Loucy (cell line): ENCODE measurements around the gene PAX9.

Experiments used
- H2AFZ ChIP-seq: fragments of 200-600 bp; sonication (generic); 2 replicates; pipeline ENCODE4 v1.6.0; 2016; ENCODE audit warnings: antibody characterized with exemption, mild to moderate bottlenecking, low read length, moderate library complexity
- H3F3A ChIP-seq: fragments of 200-600 bp; 2 replicates; pipeline ENCODE4 v1.6.0; 2016; ENCODE audit warnings: antibody characterized with exemption, low read depth, mild to moderate bottlenecking
- H3K27me3 ChIP-seq: fragments of 200-600 bp; sonication (generic); 2 replicates; pipeline ENCODE4 v1.6.1; 2014; ENCODE audit warnings: low read length, mild to moderate bottlenecking; ENCODE audit not compliant: insufficient read depth, poor library complexity, severe bottlenecking
- H3K36me3 ChIP-seq: fragments of 200-600 bp; sonication (generic); 2 replicates; pipeline ENCODE4 v1.6.1; 2016; ENCODE audit warnings: low read length; ENCODE audit not compliant: insufficient read depth
- H3K4me1 ChIP-seq: fragments of 200-600 bp; sonication (generic); 2 replicates; pipeline ENCODE4 v1.5.1; 2014; ENCODE audit warnings: low read length, mild to moderate bottlenecking; ENCODE audit not compliant: insufficient read depth, poor library complexity, severe bottlenecking
- H3K4me2 ChIP-seq: fragments of 200-600 bp; sonication (generic); 2 replicates; pipeline ENCODE4 v1.6.0; 2014; ENCODE audit warnings: antibody characterized with exemption, low read length, low read depth, mild to moderate bottlenecking; ENCODE audit not compliant: poor library complexity, severe bottlenecking
- H3K4me3 ChIP-seq: fragments of 200-600 bp; sonication (generic); 2 replicates; pipeline ENCODE4 v1.5.1; 2014; ENCODE audit warnings: low read length, mild to moderate bottlenecking, mixed read lengths; ENCODE audit not compliant: poor library complexity, severe bottlenecking
- H3K79me2 ChIP-seq: fragments of 200-600 bp; sonication (generic); 2 replicates; pipeline ENCODE4 v1.6.1; 2014; ENCODE audit warnings: low read length; ENCODE audit not compliant: insufficient read depth
- H3K9ac ChIP-seq: fragments of 200-600 bp; sonication (generic); 2 replicates; pipeline ENCODE4 v1.6.0; 2014; ENCODE audit warnings: mild to moderate bottlenecking, low read depth, low read length, moderate library complexity; ENCODE audit not compliant: poor library complexity, severe bottlenecking
- H3K9me2 ChIP-seq: fragments of 200-600 bp; sonication (generic); replicated peaks from 2 replicates; pipeline ENCODE4 v1.6.1; 2016; ENCODE audit warnings: low read depth, low read length, mixed read lengths
- H3K9me3 ChIP-seq: fragments of 200-600 bp; sonication (generic); 2 replicates; pipeline ENCODE4 v1.6.1; 2014; ENCODE audit warnings: mild to moderate bottlenecking, antibody characterized with exemption, low read length, low read depth; ENCODE audit not compliant: insufficient read depth
- H4K20me1 ChIP-seq: fragments of 200-600 bp; sonication (generic); 2 replicates; pipeline ENCODE4 v1.6.0; 2014; ENCODE audit warnings: antibody characterized with exemption, low read length, mild to moderate bottlenecking; ENCODE audit not compliant: insufficient read depth, poor library complexity, severe bottlenecking
- CTCF ChIP-seq: fragments of 200-600 bp; sonication (generic); conservative IDR thresholded peaks from 2 replicates; pipeline ENCODE4 v1.5.1; 2014; ENCODE audit warnings: mild to moderate bottlenecking, antibody characterized with exemption, low read length
- EZH2phosphoT487 ChIP-seq: fragments of 200-600 bp; IDR thresholded peaks from 2 replicates; pipeline ENCODE4 v1.6.1; 2018; ENCODE audit warnings: antibody characterized with exemption, mild to moderate bottlenecking, moderate library complexity, borderline replicate concordance

PAX9 gene

DNA sequence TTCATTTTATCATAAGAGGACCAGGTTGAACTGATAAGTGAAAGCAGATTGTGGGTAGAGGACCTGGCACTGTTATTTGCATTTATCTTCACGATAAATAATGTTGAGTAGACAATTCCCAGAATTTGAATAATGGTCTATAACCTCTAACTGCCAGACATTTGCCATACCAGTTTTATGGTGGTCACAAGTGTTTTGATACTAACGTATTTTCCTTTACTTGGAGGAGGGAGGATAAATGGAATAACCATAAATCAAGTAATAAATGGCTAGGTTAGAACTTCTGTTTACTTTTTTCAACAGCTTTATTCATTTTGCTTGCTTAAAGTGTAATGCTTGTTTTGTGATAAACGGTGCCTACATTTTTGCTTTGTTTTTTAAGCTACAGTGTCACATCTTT, 9.5 kb downstream of the PAX9 start:
- Histone ChIP-seq H3K79me2 (no peaks in the 10 kb centered on the region), H3K9me3 (no peaks in the 10 kb centered on the region), H3F3A (no peaks in the 10 kb centered on the region), H3K4me2 (no peak overlapping the region), H3K4me1 (no peaks in the 10 kb centered on the region), H2AFZ (no peak overlapping the region), H4K20me1 (no peaks in the 10 kb centered on the region), H3K9me2 (no peaks in the 10 kb centered on the region), H3K4me3 (no peak overlapping the region), H3K27me3 (no peaks in the 10 kb centered on the region), H3K9ac (no peak overlapping the region), H3K36me3 (no peaks in the 10 kb centered on the region)
- TF ChIP-seq CTCF = no peak
- TF ChIP-seq EZH2phosphoT487 = no peak

DNA sequence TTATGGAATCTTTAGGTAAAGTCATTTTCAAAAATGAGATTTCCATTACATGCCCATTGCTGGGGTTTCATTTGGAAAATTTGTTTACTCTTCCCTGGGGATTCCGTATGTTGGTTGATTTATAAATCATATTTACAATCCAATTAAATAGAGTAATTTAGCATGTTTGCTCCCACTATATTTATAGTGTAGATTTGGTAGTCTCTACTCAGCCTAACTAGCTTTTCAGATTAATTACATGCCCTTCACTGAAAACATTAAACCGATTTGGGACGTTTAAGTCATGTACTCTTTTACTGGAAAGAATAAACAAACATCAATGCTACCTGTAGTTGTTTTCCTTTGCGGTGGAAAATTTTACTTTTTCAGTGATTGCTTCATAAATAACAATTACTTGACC, 10.4 kb downstream of the PAX9 start:
- Histone ChIP-seq H3K4me2 (no peak overlapping the region), H3K27me3 (no peaks in the 10 kb centered on the region), H3K9ac (no peak overlapping the region), H3K4me1 (no peaks in the 10 kb centered on the region), H3K9me2 (no peaks in the 10 kb centered on the region), H3K9me3 (no peaks in the 10 kb centered on the region), H3F3A (no peaks in the 10 kb centered on the region), H3K36me3 (no peaks in the 10 kb centered on the region), H3K79me2 (no peaks in the 10 kb centered on the region), H2AFZ (no peak overlapping the region), H4K20me1 (no peaks in the 10 kb centered on the region), H3K4me3 (no peak overlapping the region)
- TF ChIP-seq EZH2phosphoT487 (no peak), CTCF (no peak)

DNA sequence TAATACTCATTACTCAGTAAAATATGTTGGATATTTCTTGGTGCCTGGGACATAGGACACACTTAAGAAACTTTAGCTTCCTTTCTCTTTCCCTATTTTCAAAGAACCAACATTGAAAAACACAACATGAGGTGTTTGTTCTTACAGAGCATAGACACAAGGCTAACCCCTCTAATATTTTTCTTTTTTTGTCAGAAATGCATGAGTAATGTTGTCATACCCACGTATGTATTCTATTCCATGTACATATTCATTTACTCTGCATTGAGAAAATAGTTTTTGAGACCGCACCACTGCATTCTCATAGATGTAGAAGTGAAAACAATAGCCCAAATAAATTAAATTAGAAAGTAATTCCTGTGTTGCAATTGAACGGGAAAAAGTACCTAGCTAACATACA, 13.0 kb downstream of the PAX9 start:
- Histone ChIP-seq H3K9ac (no peak overlapping the region), H4K20me1 (no peaks in the 10 kb centered on the region), H3K4me3 (no peak overlapping the region), H3K9me3 (no peaks in the 10 kb centered on the region), H3K79me2 (no peaks in the 10 kb centered on the region), H3K4me2 (no peak overlapping the region), H2AFZ (no peak overlapping the region), H3K9me2 (no peaks in the 10 kb centered on the region), H3K27me3 (no peaks in the 10 kb centered on the region), H3F3A (no peaks in the 10 kb centered on the region), H3K36me3 (no peaks in the 10 kb centered on the region), H3K4me1 (no peaks in the 10 kb centered on the region)
- TF ChIP-seq CTCF (no peak), EZH2phosphoT487 (no peak)
